HepG2 (cell line): ENCODE measurements around the gene LDLR. TPM values are rescaled to one million over a fixed set of nuclear protein-coding genes. Genes with fewer than 3 reads are reported as not detected.

Source experiments
- ATAC-seq: fragments of 200-7000 bp; cut with Tn5 transposase; 3 replicates; pipeline ENCODE4 v1.9.1; 2020; ENCODE audit warnings: mild to moderate bottlenecking, moderate library complexity
- BruUV-seq: library from RNA; stranded (reverse); fragments of 400-500 nt; replicated peaks from 2 replicates; lab custom pipeline; 2021; lab: Mats Ljungman, UMichigan
- CTCF ChIA-PET: fragments of 300-600 bp; formaldehyde crosslinking; extraction: SDS; loops from one replicate; lab custom pipeline; 2021; ENCODE audit warnings: low total read pairs, inconsistent platforms, low intra/inter-chr PET ratio; lab: Yijun Ruan, JAX
- POLR2A ChIA-PET: fragments of 350-600 bp; sonication (Branson Sonifier 250); formaldehyde crosslinking; loops from one replicate; lab custom pipeline; 2020; ENCODE audit warnings: antibody characterized with exemption, inconsistent platforms; lab: Yijun Ruan, JAX
- DNase-seq: peaks from one replicate; pipeline ENCODE4 v3.0.0-alpha.2; 2015; ENCODE audit warnings: low spot score
- FAIRE-seq: peaks from 3 replicates; lab custom pipeline; 2011; peaks lifted over from hg19 to GRCh38; lab: Jason Lieb, UNC
- H2AFZ ChIP-seq: one replicate; pipeline ENCODE4 v1.6.1; 2011; ENCODE audit warnings: low read length, inconsistent platforms
- H3K27ac ChIP-seq: fragments of 300-600 bp; 3 replicates; pipeline ENCODE4 v1.8.0; 2011; ENCODE audit warnings: mixed run types, mild to moderate bottlenecking, mixed read lengths, low read length, inconsistent platforms; ENCODE audit not compliant: insufficient read depth; ENCODE audit errors: extremely low read length
- H3K27me3 ChIP-seq, 2 experiments: fragments of 200-600 bp in 1 of 2; 2 replicates in 1 of 2; 3 replicates in 1 of 2; pipeline versions ENCODE4 v1.6.0 to v1.8.0; 2011; ENCODE audit warnings: low read length in 2 of 2, mild to moderate bottlenecking in 2 of 2, moderate library complexity in 2 of 2, inconsistent platforms in 1 of 2; ENCODE audit not compliant: insufficient read depth in 2 of 2, control insufficient read depth in 1 of 2
- H3K36me3 ChIP-seq, 2 experiments: fragments of 200-600 bp in 1 of 2; replicated peaks in 1 of 2; 2 replicates in 1 of 2; 3 replicates in 1 of 2; pipeline versions ENCODE4 v1.5.1 to v1.8.0; 2011; ENCODE audit warnings: low read length in 2 of 2, inconsistent platforms in 1 of 2; ENCODE audit not compliant: insufficient read depth in 2 of 2, control insufficient read depth in 1 of 2
- H3K4me1 ChIP-seq: 2 replicates; pipeline ENCODE4 v1.5.1; 2012; ENCODE audit warnings: low read length, inconsistent platforms; ENCODE audit not compliant: insufficient read depth
- H3K4me2 ChIP-seq: 2 replicates; pipeline ENCODE4 v1.6.0; 2011; ENCODE audit warnings: low read depth, low read length, inconsistent platforms
- H3K4me3 ChIP-seq, 3 experiments: fragments of 200-600 bp in 1 of 3; sonication (generic), shearing (Covaris generic) in 1 of 3; replicated peaks in 1 of 3; 2 replicates each; pipeline ENCODE4 v1.5.1; 2011 to 2016; ENCODE audit warnings: low read length in 3 of 3, inconsistent platforms in 2 of 3, low read depth in 2 of 3, mild to moderate bottlenecking in 2 of 3, control low read depth in 1 of 3, mixed read lengths in 1 of 3; ENCODE audit not compliant: insufficient read depth in 1 of 3
- H3K79me2 ChIP-seq: one replicate; pipeline ENCODE4 v1.6.1; 2011; ENCODE audit warnings: low read length, inconsistent platforms; ENCODE audit not compliant: insufficient read depth
- H3K9ac ChIP-seq: 2 replicates; pipeline ENCODE4 v1.6.0; 2011; ENCODE audit warnings: mild to moderate bottlenecking, low read depth, low read length, inconsistent platforms; ENCODE audit not compliant: insufficient read depth
- H3K9me3 ChIP-seq: 2 replicates; pipeline ENCODE4 v1.5.1; 2012; ENCODE audit warnings: mild to moderate bottlenecking, low read length
- H4K20me1 ChIP-seq: 2 replicates; pipeline ENCODE4 v1.6.0; 2011; ENCODE audit warnings: inconsistent platforms, mild to moderate bottlenecking, low read length, moderate library complexity; ENCODE audit not compliant: insufficient read depth
- AGO2 ChIP-seq: fragments of 200-400 bp; formaldehyde crosslinking; optimal IDR thresholded peaks from 2 replicates; pipeline ENCODE3; 2017; ENCODE audit warnings: mild to moderate bottlenecking, low read depth, low read length, moderate library complexity
- DBP ChIP-seq: sonication (generic); formaldehyde crosslinking; IDR thresholded peaks from 2 replicates; pipeline ENCODE4 v1.4.0; 2020; ENCODE audit warnings: missing genetic modification reagents; ENCODE audit errors: not compliant biosample characterization
- HMGXB3 ChIP-seq: sonication (generic); formaldehyde crosslinking; IDR thresholded peaks from 2 replicates; pipeline ENCODE4 v1.4.0; 2020; ENCODE audit warnings: missing genetic modification reagents, borderline replicate concordance
- POLR2AphosphoS5 ChIP-seq: IDR thresholded peaks from 2 replicates; pipeline ENCODE4 v1.6.1; 2012; ENCODE audit warnings: low read depth, low read length
- RBM22 ChIP-seq: fragments of 200-400 bp; formaldehyde crosslinking; optimal IDR thresholded peaks from 2 replicates; pipeline ENCODE3; 2017; ENCODE audit warnings: mild to moderate bottlenecking, low read length, moderate library complexity
- TCF7L2 ChIP-seq: IDR thresholded peaks from 2 replicates; pipeline ENCODE4 v1.6.1; 2011; ENCODE audit warnings: mild to moderate bottlenecking, low read depth, low read length, moderate library complexity
- ZNF121 ChIP-seq: sonication (generic); formaldehyde crosslinking; IDR thresholded peaks from 2 replicates; pipeline ENCODE4 v1.5.0; 2020; ENCODE audit warnings: mild to moderate bottlenecking, missing genetic modification reagents
- ZNF512B ChIP-seq: sonication (generic); formaldehyde crosslinking; IDR thresholded peaks from 2 replicates; pipeline ENCODE4 v1.5.1; 2020; ENCODE audit warnings: missing genetic modification reagents, mild to moderate bottlenecking, borderline replicate concordance
- WGBS: methylation state at CpG from one replicate; pipeline ENCODE4 v1.1.6; 2017; ENCODE audit warnings: low lambda C conversion rate; 5-methylcytosine and 5-hydroxymethylcytosine counted together
- in situ Hi-C: cut with HindIII; loops from 2 replicates; pipeline ENCODE4 v1.10.0; 2017; ENCODE audit warnings: low pct_unique_long_range_greater_than_20kb; ENCODE audit not compliant: extremely low pct_ligation_motif_present
- intact Hi-C: fragments of 100-400 bp; cut with micrococcal nuclease; formaldehyde crosslinking; loops from one replicate; pipeline ENCODE4 v1.10.0; 2022; ENCODE audit not compliant: unreplicated experiment
- polyA plus RNA-seq, 8 experiments: library from polyadenylated mRNA; depleted of rRNA in 3 of 8; stranded (reverse) in 7 of 8; unstranded in 1 of 8; fragments of >200 nt; fragmentation: Illumina TruSeq in 4 of 8; extraction: Trizol in 4 of 8; gene quantifications; 2 replicates each; pipeline versions ENCODE4 v1.2.1 to v1.2.3, GENCODE V29; 2011 to 2016; ENCODE audit warnings: low read depth in 4 of 8, missing spikeins in 1 of 8, mixed read lengths in 1 of 8; ENCODE audit not compliant: insufficient read depth in 1 of 8
- total RNA-seq, 5 experiments: library from RNA; depleted of rRNA; stranded (reverse); fragments of >200 nt; fragmentation: Illumina TruSeq; extraction: Trizol; gene quantifications; 2 replicates each; pipeline ENCODE4 v1.2.3, GENCODE V29; 2016; ENCODE audit warnings: low read depth in 1 of 5

Gene LDLR
- total and polyA plus RNA-seq, 2 of the 13 experiments (the other 11 are each of a cell fraction or from before 2014, with no cell fraction given), result 51.6 to 92.5 TPM

GRCh38 chr19:11125994-11126685 is 36.9 kb downstream of the LDLR start (continued):
- 0 out of 2 replicates have a peak, but pooled peaks have one; percentile 24 for TF ChIP-seq HMGXB3
- TF ChIP-seq DBP, result no peak
- TF ChIP-seq, all 625 proteins: peak for 17

- Histone ChIP-seq H3K4me2 (no peak overlapping the region), H3K9me3 (no peaks in the 10 kb centered on the region), H3K27ac (peak overlapping the region; percentile 90), H2AFZ (no peak overlapping the region), H3K27me3 (no peaks in the 10 kb centered on the region), H3K4me3 (no peak overlapping the region), H4K20me1 (peaks cover 59% of the 10 kb centered on the region), H3K79me2 (no peaks in the 10 kb centered on the region), H3K36me3 (peaks cover 34 to 61% of the 10 kb centered on the region in 2 experiments), H3K9ac (no peak overlapping the region), H3K4me1 (peaks cover 58% of the 10 kb centered on the region)
- no peak for DNase-seq
- no peak for ATAC-seq
- in situ Hi-C loops (no loop called here), intact Hi-C loops (no loop called here)
- no peak for FAIRE-seq
- POLR2A ChIA-PET, result no interaction called here
- no peak for TF ChIP-seq ZNF512B (CRISPR knock-in tag)
- peak; percentile 10; the same call in 1 of the 2 replicates for TF ChIP-seq ZNF121 (CRISPR knock-in tag)
- TF ChIP-seq AGO2, result peak; percentile 52
- TF ChIP-seq DBP, result no peak
- no peak for TF ChIP-seq TCF7L2
- TF ChIP-seq RBM22, result peak; percentile 68
- TF ChIP-seq POLR2AphosphoS5, result peak; percentile 11; the same call in 1 of the 2 replicates
- CTCF ChIA-PET, result no interaction called here
- BruUV-seq, result no TSS peak
- 96% methylated on average over 15 of the region's 15 CpGs for WGBS
Observed at GRCh38 chr19:11127905-11128304, 38.6 kb downstream of the LDLR start.
